Measurements from ENCODE around the gene ITGAD.

The ITGAD gene

GRCh38 chr16:31393056-31393455 lies at the start of gene ITGAD:
TSS of gene ITGAD (plus strand) at chr16:31393335. CDS start at chr16:31393361, 26 bp downstream.
- TF ChIP-seq CTCF (IDR thresholded peaks at IDR 0.05), result no peak

DNA sequence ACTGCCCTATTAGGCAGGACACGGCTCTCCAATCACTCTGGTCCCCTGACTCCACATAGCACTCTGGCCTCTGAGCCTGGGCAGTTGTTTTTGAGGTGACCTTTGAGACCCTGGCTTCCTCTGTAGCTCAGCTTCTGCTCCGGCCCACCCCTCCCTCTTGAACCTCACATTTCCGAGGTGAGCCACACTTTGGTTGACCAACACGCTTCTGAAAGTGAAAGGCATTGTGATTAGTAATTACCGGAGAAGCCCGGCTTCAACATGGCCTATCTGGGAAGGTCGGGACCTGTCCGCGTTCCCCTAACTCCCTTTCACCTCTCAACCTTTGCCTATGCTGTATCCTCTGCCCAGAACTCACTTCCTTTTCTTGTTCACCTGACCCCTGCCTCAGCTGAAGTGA lies 48.4 kb upstream of the ITGAD start:
- TF ChIP-seq CTCF (IDR thresholded peaks at IDR 0.05), result no peak

DNA sequence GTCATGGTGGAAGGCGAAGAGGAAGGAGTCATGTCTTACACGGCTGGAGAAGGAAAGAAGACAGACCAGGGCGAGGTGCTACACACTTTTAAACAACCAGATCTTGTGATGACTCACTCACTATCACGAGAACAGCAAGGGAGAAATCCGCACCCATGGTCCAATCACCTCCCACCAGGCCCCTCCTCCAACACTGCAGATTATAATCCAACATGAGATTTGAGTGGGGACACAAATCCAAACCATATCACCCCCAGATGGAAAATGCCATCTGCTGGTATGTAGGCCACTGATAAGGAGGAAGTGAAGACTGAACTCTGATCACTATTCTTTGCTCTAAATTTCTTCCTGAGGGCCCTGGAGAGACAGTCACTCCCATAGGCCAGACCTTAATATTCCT lies 45.7 kb upstream of the ITGAD start:
- TF ChIP-seq CTCF (IDR thresholded peaks at IDR 0.05), result no peak

GRCh38 chr16:31348579-31348978 lies 44.6 kb upstream of the ITGAD start:
- TF ChIP-seq CTCF (IDR thresholded peaks at IDR 0.05), result no peak

GRCh38 chr16:31350275-31351005 lies 42.7 kb upstream of the ITGAD start:
- no peak for TF ChIP-seq CTCF (IDR thresholded peaks at IDR 0.05)

DNA sequence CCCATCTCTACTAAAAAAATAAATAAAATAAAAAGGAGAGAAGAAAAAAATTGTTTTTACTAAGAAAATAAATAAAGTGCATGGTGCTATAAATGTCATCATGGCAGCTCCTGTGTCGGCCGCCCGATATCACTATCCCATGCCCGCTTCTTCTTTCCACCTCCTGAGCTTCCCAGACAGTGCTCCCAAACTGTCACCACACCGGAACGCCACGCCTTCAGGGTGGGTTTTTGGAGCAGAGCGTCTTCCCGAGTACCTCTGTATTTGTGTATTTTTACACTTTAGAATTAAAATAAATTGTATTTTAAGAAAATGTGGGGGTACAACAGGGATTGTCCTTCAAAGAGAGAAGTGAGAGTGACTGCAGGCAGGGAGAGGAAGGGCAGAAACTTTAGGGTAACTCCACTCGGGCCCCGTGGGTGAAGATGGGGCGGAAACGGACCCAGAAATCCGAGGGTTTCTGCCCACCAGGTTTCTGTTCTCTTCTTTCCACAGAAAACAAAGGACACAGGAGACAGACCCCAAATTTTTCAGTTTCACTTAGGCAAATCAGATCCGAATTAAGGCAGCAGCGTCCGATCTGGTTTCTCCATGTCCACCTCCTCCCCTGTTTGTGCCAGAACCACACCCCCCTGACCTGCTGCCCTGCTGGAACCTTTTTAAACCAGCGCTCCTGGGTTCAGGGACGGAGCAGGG lies 41.7 kb upstream of the ITGAD start:
- TF ChIP-seq CTCF (IDR thresholded peaks at IDR 0.05), result no peak

DNA sequence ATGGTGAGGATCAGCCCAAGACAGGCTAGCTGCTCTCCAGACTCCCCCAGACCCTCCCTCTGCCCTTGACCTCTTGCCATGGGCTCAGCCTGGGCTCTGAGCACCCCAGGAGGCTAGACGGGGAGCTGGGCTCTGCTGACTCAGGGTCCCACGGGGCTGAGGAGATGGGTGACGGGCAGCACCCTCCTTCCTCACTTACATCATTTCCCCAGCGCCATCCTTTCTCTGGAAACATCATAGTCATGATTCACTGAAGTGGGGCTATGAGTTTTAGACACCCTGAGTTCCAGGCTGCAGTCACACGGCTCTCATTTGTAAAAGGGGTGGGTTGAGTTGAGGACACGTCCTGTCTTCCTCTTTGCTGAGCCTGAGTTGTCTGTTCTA lies 41.2 kb upstream of the ITGAD start:
- no peak for TF ChIP-seq CTCF (IDR thresholded peaks at IDR 0.05)
